ENCODE measurements around the gene MYO1E.
A peak's percentile ranks its signal among the peaks of the same experiment; 100 is the strongest.
"Not testable (repeated sequence)": the region's sequence is repeated elsewhere in the genome, so short reads cannot be mapped to it uniquely, and the experiment has no call there.

MYO1E gene

DNA sequence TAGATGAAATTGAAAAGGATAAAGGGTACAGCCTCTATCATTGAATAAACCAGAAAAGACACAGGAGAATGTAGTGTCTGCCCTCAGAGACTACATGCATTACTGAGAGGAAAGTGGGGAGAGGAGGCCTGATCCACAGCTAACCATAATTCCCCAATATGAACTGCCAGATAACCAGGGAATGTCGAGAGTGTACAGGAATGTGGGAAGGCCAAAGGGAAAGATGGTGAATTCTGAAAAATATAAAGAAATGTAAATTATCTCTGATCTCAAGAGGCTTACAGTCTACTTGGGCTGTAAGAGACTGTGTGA, 22.3 kb downstream of the MYO1E start:
- DNase-seq (ENCODE audit: low spot score) = no peak

DNA sequence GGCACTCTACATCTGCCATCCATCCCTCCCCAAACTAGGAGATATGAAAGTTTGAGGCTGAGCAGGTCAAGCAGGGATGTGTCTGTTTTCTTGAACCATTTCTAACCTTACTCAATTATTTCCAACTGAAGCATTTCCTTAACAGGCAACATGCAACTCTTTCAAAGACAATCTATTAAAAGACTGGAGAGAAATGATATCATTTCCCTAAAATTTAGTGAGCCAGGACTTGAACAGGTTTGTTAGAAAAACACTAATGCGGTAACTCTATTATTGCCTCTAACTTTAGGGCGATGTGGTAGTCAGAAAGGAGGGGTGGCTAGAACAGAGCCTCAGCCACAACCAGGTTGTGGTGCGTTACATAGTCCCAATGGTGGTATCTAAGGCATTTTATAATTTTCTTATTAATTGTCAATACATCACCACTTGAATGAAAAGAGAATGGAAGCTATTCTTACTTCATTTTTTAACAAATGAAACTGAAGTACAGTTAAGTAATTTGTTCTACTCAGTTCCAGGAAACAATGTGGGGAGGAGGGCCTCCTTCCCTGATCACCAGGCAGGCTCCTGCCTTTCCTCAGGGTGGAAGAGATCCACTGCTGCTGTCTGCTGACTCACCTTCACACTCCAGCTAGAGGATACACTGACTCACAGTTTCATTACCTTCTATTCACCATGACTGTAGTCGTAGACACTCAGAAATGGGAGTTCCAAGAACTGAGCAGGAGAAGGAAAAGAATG, 22.8 kb downstream of the MYO1E start:
- DNase-seq (ENCODE audit: low spot score) = no peak

DNA sequence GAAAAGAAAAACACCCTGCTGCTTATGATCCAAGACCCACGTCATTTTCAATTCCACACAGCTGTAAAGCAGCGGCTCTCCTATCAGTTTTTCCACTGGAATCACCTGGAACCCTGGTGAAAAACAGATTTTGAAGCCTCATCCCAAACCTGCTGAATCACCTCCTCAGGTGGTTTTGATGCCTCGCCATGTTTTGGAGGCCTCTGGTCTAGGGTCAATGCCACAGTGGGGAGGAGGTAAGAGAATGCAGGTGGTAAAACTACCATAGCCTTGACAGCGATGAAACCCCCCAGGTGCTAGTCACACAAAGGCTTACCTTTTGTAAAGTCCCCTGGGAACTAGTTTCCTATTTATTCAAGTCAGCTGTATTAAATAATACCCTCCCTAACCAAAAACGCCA, 24.8 kb downstream of the MYO1E start:
- no peak for DNase-seq (ENCODE audit: low spot score)

DNA sequence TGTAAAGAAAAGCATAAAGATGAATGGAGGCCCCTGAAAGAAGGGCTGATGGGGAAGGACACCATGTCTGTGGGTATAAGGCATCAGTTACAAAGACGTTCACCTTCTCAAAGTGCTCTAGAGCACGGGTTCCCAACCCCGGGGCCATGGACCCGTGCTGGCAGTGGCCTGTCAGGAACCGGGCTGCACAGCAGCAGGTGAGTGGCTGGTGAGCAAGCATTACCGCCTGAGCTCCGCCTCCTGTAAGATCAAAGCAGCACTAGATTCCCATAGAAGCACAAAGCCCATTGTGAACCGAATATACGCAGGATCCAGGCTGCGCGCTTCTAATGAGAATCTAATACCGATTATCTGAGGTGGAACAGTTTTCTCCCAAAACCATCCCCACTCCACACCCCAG, 25.7 kb downstream of the MYO1E start:
- no peak for DNase-seq (ENCODE audit: low spot score)

DNA sequence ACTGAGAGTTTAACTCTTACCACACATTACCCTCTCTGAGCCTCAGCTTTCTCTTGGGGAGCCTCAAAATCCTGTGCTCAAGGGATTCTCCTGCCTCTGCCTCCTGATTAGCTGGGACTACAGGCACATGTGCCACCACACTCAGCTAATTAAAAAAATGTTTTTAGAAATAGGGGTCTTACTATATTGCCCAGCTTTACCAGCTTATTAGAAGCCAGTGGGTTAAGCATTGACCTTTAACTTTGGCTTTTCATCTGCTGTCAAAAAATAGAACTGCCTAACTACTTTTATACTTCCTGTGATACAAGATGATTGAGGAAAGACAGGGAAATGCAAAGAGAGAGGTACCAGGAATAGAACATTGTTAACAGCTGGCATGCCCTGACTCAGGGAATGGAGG, 27.3 kb downstream of the MYO1E start:
- no peak for DNase-seq (ENCODE audit: low spot score)

DNA sequence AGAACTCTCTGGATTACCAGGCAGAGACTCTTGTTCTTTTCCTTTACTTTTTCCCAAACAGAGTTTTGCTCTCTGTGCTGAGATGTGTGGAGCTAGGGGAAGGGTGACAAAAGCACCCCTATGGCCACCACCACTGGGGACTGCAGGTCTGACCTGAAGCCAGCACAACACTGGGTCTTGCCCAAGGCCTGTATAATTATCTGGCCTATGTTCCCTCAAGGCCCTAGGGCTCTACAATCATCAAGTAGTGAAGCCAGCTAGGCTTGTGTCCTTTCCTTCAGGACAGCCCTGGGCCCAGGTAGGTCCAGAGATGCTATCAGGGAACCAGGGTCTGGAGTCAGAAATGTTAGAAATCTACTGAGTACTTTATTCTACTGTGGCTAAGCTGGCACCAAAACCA, 28.4 kb downstream of the MYO1E start:
- no peak for DNase-seq (ENCODE audit: low spot score)

DNA sequence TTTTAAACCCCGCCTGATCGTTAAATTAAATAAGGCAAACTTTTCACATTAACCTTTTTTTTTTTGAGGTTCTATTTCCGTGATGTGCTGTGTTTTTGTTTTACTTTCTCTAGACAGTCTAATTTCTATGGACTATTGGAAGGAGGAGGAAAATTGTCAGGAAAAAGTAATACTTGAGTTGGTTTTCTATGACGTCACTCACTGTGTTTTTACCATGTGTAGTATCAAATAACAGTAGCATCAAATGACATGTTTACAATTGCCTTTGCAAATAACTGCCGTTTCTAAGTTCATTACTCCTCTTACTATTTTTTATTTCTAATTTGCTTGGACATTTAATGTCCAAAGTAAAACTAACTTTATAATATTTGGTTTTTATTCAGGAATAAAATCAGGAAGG, 32.3 kb downstream of the MYO1E start:
- no peak for DNase-seq (ENCODE audit: low spot score)

DNA sequence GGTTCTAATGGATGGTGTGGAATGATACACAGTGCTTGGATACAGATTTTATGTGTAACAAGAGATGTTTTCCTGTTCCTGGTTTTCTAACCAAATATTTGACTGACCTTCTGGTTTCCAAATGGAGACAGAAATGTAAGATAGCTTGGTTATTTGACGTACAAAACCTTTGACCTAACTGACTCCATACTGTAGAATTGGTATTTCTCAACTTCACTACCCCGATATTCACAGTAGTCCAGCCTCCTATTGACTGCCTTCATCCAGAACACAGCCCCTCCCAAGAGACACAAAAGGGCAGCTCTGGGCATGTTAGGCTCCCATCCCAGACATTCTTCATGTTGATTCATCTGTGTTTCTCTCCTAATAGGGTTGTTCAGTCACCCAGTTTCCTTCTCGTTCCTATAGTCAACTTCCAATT, 33.4 kb downstream of the MYO1E start:
- no peak for DNase-seq (ENCODE audit: low spot score)

DNA sequence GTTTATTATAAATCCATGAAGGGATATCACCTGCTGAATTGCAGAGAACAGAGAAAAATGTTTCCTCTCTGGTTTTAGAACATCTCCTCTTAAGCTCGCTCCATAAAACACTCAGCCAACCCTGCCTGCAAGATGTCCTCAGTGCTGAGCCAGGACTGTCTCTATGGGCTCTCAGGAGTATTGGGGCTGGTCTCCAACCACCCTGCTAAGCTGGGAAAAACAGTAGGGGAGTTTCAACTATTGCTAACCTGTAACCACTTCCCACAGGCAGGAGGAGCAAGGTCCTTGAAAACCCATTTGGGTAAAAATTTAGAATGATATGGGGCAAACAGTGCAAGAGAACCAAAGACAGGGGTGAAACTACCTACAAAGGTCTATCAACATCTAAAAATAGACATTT, 34.3 kb downstream of the MYO1E start:
- no peak for DNase-seq (ENCODE audit: low spot score)

DNA sequence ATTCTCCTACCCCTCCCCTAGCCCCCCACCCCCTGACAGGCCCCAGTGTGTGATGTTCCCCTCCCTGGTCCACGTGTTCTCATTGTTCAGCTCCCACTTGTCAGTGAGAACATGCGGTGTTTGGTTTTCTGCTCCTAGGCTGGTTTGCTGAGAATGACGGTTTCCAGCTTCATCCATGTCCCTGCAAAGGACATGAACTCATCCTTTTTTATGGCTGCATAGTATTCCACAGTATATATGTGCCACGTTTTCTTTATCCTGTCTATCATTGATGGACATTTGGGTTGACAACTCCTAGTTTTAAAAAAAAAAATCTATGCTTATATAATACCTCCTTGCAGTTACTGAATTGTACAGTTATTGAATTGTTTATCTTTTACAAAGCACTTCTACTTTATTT, 35.9 kb downstream of the MYO1E start:
- DNase-seq (ENCODE audit: low spot score) = not testable (repeated sequence)

DNA sequence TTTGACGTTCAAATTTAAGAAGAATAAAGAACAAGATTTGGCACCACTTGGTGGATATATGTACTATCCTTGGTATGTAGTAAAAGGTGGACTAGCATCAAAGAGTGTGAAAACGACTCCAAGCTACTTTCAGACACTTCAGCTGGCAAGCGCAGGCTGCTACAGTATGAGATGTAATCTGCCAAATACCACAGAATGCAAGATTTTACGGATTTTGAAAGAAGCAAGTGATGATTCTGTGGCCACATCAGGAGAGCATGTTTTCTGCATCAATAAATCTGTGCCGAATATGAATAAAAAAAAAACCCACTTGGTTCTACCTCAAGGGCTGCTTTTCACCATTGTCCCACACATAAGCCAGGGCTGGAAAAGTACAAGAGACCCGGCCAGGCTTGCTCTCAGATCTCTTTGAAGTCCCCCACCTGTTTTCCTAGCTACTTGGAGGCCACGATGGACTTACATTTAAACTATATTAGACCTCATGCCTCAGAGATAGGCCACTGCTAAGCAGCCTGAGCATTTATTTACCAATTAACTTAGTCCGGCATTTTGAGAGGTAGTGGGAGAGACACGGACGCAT, 37.4 kb downstream of the MYO1E start:
- no peak for DNase-seq (ENCODE audit: low spot score)

DNA sequence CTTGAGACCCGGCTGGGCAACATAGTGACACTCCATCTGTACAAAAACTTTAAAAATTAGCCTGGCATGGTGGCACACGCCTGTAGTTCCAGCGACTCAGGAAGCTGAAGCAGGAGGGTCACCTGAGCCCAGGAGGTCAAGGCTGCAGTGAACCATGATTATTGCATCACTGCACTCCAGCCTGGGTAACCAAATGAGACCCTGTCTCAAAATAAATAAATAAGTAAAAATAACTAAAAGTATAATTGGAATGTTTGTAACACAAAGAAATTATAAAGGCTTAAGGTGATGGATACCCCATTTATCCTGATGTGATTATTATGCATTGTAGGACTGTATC, 38.6 kb downstream of the MYO1E start:
- no peak for DNase-seq (ENCODE audit: low spot score)

DNA sequence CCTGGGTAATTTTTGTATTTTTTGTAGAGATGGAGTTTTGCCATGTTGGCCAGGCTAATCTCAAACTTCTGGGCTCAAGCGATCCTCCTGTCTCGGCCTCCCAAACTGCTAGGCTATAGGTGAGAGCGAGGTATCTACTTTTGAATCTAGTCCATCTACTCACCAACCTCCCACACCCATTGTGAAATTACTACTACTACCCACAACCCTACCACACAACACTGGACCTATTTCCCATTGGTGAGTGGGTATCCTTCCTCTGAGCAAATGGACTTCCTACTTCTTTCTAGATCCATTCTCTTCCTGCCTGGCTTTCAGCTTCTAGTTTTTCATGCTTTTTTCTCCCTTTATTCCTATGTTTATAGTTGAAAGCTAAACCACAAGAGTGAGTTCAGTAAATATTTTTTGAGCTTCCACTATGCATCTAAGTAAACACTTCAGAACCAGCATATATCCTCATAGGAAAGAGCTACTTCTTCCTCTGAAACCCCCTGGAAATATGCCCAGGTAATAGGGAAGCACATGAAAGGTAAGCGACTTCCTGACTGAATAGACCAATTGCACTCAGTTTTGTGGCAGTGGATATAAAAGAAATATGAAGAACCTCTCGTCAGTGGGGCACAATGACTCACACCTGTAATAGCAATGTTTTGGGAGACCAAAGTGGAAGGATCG, 39.1 kb downstream of the MYO1E start:
- no peak for DNase-seq (ENCODE audit: low spot score)

DNA sequence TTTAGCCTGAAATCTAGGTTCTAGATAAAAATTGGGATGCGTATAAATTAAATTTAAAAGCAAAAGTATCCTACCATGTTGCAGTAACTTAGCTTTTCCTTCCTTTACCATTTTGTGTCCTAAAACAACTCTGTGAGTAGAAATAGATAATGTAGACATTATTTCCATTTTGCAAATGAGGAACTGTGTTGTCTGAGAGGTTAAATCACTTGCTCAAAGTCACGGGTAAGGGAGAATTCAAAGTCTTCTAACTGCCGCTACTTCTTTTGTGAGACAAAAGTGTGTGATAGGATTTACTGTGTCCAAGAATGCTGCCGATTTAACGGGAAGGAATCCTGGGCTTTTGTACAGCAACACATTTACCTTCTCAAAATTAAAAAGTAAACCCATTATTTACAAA, 40.7 kb downstream of the MYO1E start:
- no peak for DNase-seq (ENCODE audit: low spot score)

DNA sequence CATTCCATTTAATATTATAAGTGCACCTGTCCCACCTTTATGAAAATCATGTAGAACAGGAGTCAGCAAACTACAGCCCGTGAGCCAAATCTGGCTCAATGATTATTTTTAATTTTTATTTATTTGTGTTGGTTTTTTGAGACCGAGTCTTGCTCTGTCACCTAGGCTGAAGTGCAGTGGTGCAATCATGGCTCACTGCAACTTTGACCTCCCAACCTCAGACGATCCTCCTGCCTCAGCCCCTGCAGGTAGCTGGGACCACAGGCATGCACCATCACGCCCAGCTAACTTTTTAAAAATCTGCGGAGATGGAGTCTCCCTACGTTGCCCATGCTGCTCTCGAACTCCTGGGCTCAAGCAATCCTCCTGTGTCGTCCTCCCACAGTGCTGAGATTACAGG, 42.0 kb downstream of the MYO1E start:
- no peak for DNase-seq (ENCODE audit: low spot score)

DNA sequence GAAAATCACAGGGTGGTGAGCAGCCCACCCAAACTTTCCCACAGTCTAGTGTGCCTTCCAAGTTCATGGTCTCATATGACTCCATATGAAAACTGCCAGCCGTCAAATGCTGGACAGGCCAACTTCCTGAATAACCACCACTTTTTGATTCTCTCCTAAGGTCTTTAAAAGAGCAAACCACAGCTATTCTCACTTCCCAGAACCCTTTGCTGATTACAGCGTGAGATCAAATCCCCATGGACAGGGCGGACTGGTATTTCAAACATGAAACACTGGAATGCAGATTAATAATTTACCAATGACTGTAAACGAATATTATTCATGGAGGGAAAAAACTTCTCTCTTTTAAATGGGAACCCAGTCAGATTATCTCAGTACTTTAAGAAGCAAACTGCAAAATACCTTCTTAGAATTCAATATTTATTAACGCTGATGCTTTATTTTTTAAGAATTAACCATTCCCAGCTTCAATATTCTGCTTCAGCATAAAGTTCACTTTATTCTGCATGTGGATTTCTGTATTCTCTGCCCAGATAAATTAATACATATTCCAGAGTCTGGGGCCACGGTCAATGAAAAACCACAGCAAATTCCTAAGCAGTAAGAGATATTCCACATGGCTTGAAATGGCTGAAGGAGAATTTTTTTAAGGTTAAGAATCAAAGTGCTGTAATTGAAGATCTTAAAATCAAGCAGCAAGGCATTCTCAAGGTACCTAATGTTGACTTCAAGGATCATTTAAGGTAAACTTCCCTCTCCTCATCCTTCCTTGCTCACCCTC, 42.9 kb downstream of the MYO1E start:
- no peak for DNase-seq (ENCODE audit: low spot score)

DNA sequence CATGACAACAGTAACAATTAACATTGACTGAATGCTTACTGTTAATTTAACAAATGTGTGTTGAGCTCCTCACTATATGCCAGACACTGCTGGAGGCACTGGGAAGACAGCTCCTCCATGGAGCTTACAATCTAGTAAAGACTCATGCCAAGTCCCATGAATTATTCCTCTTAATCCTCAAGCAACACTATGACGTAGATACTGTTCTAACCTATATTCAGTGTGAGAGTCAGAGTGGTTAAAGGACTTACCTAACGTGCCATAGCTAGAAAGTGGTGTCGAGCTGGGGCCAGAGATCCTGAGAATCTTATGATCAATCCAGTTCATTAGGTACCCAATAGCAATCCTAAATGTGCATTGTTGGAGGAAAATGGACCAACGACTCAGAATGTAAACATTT, 43.6 kb downstream of the MYO1E start:
- DNase-seq (ENCODE audit: low spot score) = no peak

DNA sequence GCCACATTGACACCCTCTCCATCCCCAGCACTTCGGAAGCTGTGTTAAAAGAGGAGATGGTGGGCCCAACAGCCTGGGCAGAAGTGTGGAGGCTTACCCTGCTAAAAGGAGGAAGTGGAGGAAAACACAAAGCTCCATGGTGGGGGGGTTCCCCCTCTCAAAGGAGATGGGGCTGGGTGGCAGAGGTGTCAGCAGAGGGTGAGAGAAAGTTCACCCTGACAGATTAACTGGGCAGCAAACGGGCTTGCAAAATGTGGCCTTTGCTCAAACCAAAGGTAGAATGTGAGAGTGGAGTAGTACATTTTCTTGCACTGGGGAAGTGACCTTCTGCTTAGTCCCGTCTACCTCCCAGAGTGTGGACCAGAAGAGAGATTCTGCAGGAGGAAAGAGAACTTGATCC, 44.7 kb downstream of the MYO1E start:
- DNase-seq (ENCODE audit: low spot score) = peak; percentile 46

DNA sequence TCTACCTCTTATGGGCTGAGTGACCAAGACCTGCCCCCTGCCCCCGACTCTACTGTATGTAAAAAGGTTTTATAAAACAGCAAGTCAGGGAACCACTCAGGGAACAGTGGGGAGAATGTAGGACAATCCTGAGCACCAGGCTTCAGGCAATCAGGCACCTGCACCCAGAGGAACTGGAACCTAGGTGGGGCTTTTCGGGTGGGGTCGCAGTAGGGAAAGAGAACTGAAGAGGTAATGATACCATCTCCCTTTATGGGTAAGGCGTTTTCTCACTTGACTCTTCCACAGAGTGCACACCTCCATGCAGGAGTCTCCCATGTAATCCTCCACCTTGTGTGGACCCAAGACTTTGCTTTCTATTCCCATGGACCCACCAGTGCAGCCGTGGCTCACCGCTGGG, 45.8 kb downstream of the MYO1E start:
- no peak for DNase-seq (ENCODE audit: low spot score)

DNA sequence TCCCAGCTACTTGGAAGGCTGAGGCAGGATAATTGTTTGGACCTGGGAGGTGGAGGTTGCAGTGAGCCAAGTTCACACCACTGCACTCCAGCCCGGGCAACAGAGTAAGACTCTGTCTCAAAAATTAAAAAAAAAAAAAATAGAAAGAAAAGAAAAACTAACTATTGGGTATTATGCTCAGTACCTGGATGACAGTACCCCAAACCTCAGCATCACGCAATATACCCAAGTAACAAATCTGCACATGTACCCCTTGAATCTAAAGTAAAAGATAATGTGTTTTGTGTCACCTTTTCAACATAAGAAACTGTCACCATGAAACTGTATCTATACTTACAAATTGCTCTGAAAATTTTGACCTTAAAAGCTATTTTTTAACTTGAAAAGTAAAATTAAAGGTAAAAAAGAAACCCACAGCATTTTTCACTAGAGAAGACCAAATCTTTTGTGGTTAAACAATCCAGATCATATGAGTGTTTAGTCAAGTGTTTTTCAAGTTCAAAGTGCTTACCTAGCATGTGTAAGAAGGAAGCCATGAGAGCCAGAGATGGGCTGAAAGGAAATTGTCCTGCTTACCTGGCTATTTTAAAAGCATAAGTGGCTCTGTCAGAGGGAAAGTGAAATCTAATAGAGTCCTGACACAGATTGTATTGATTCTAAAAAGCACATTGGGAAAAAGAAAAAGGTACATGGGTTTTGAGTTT, 50.5 kb downstream of the MYO1E start:
- no peak for DNase-seq (ENCODE audit: low spot score)

DNA sequence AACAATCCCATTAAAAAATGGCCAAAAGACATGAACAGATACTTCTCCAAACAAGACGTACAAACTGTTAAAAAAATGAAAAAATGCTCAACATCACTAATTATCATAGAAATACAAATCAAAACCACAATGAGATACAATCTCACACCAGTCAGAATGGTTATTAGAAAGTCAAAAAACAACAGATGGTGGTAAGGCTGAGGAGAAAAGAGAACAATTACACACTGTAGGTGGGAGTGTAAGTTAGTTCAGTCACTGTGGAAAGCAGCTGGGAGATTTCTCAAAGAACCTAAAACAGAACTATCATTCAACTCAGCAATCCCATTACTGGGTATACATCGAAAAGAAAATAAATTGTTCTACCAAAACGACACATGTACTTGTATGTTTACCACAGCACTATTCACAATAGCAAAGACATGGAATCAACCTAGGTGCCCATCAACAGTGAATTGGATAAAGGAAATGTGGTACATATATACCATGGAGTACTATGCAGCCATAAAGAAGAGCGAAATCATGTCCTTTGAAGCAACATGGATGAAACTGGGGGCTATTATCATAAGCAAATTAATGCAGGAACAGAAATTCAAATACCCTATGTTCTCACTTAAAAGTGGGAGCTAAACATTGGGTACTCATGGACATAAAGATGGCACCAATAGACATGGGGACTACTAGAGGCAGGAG, 51.5 kb downstream of the MYO1E start:
- no peak for DNase-seq (ENCODE audit: low spot score)

DNA sequence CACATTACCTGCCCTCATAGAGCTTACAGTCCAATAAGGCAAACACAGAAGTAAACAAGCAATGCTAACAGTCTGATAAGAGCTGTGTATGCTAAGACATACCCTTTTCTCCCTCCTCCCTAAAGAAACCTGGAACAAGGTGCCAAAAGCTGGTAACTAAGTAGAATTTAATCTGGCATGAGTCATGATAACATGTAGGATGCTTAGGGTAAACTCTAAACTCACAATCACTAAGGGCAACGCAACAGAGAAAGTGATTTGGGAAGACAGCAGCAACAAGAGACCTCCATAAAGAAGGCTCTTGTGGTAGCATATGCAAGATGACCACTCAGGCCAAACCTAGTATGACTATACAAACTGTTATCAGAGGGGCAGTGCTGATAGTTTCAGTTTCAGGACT, 55.5 kb downstream of the MYO1E start:
- no peak for DNase-seq (ENCODE audit: low spot score)

All from germinal center (tissue), 1 donor.